ENCODE data around the gene L1CAM. TPM values are rescaled to one million over a fixed set of nuclear protein-coding genes. Genes with fewer than 3 reads are reported as not detected.

Gene L1CAM
- total and polyA plus RNA-seq, 2 of the 8 experiments (the other 6 are each of a cell fraction or from before 2014, with no cell fraction given) = 11.0 to 43.0 TPM

DNA sequence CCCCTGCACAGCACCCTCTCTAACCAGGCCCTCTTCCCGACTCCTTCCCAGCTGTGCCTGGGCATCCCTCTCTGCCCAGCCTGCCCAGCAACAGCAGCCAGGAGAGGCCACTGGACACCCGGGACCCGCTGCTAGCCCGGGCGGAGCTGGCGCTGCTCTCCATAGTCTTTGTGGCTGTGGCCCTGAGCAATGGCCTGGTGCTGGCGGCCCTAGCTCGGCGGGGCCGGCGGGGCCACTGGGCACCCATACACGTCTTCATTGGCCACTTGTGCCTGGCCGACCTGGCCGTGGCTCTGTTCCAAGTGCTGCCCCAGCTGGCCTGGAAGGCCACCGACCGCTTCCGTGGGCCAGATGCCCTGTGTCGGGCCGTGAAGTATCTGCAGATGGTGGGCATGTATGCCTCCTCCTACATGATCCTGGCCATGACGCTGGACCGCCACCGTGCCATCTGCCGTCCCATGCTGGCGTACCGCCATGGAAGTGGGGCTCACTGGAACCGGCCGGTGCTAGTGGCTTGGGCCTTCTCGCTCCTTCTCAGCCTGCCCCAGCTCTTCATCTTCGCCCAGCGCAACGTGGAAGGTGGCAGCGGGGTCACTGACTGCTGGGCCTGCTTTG is 19.6 kb upstream of the L1CAM start (continued):
- no peak for TF ChIP-seq TCF12 (IDR thresholded peaks at IDR 0.05; ENCODE audit: low read depth, low read length)
- TF ChIP-seq, protein P1, sequence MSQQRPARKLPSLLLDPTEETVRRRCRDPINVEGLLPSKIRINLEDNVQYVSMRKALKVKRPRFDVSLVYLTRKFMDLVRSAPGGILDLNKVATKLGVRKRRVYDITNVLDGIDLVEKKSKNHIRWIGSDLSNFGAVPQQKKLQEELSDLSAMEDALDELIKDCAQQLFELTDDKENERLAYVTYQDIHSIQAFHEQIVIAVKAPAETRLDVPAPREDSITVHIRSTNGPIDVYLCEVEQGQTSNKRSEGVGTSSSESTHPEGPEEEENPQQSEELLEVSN (IDR thresholded peaks at IDR 0.05) = no peak
- TF ChIP-seq KDM5A (IDR thresholded peaks at IDR 0.05; ENCODE audit: low read length) = no peak
- no peak for TF ChIP-seq HDAC6 (IDR thresholded peaks at IDR 0.05; ENCODE audit: low read depth, low read length)
- TF ChIP-seq RXRA (IDR thresholded peaks at IDR 0.05; ENCODE audit: insufficient read depth, low read depth, low read length) = no peak
- TF ChIP-seq NANOG (IDR thresholded peaks at IDR 0.05; ENCODE audit: insufficient read depth, low read depth, low read length, poor library complexity, severe bottlenecking) = no peak
